OCI-LY3 (cell line): ENCODE data around the gene PCDHA5.
A peak's percentile ranks its signal among the peaks of the same experiment; 100 is the strongest.
"Not testable (repeated sequence)": the region's sequence is repeated elsewhere in the genome, so short reads cannot be mapped to it uniquely, and the experiment has no call there.

ENCODE experiments used
- H2AFZ ChIP-seq: fragments of 200-600, 300-600 bp; shearing (Covaris generic); 2 replicates; pipeline ENCODE4 v1.6.0; 2014; ENCODE audit warnings: antibody characterized with exemption, low read depth, low read length
- H3K27ac ChIP-seq: fragments of 200-600, 300-600 bp; sonication (generic); 2 replicates; pipeline ENCODE4 v1.5.1; 2014; ENCODE audit warnings: mild to moderate bottlenecking, low read length, moderate library complexity, mixed read lengths
- H3K27me3 ChIP-seq: fragments of 200-600, 300-600 bp; sonication (generic); 2 replicates; pipeline ENCODE4 v1.6.1; 2014; ENCODE audit warnings: low read depth, low read length, mixed read lengths
- H3K36me3 ChIP-seq: fragments of 200-600, 300-600 bp; sonication (generic); replicated peaks from 2 replicates; pipeline ENCODE3; 2014; ENCODE audit warnings: low read depth, low read length, mixed read lengths
- H3K4me1 ChIP-seq: fragments of 300-600, 200-600 bp; sonication (generic); 2 replicates; pipeline ENCODE4 v1.6.1; 2014; ENCODE audit warnings: low read length, mixed read lengths
- H3K4me2 ChIP-seq: fragments of 200-600, 300-600 bp; sonication (generic); 2 replicates; pipeline ENCODE4 v1.6.1; 2014; ENCODE audit warnings: low read length, mixed read lengths
- H3K4me3 ChIP-seq: fragments of 300-600, 200-600 bp; sonication (generic); 2 replicates; pipeline ENCODE4 v1.5.1; 2014; ENCODE audit warnings: antibody characterized with exemption, mild to moderate bottlenecking, low read length, moderate library complexity
- H3K79me2 ChIP-seq: fragments of 300-600, 200-600 bp; shearing (Covaris generic); 2 replicates; pipeline ENCODE4 v1.6.1; 2014; ENCODE audit warnings: mild to moderate bottlenecking, low read length, mixed read lengths
- H3K9ac ChIP-seq: fragments of 300-600, 200-600 bp; shearing (Covaris generic); 2 replicates; pipeline ENCODE4 v1.6.0; 2014; ENCODE audit warnings: mild to moderate bottlenecking, low read length, moderate library complexity
- H3K9me3 ChIP-seq: fragments of 200-600, 300-600 bp; shearing (Covaris generic); 2 replicates; pipeline ENCODE4 v1.6.1; 2014; ENCODE audit warnings: low read length, mixed read lengths; ENCODE audit not compliant: insufficient read depth
- H4K20me1 ChIP-seq: fragments of 200-600, 300-600 bp; sonication (generic); 2 replicates; pipeline ENCODE4 v1.6.1; 2016; ENCODE audit warnings: low read length, mixed read lengths; ENCODE audit not compliant: insufficient read depth
- EZH2phosphoT487 ChIP-seq: fragments of 200-600 bp; shearing (Covaris generic); IDR thresholded peaks from 2 replicates; pipeline ENCODE4 v1.6.1; 2018; ENCODE audit warnings: antibody characterized with exemption, mixed run types, low read depth
- TF ChIP-seq, protein P1 (sequence below): fragments of 200-600, 300-600 bp; sonication (generic); IDR thresholded peaks from 2 replicates; pipeline ENCODE4 v1.5.1; 2014; ENCODE audit warnings: antibody characterized with exemption, low read length, low read depth

The PCDHA5 gene

GRCh38 chr5:140833993-140834392 lies 12.6 kb downstream of the PCDHA5 start, which contains the start of gene PCDHA7:
TSS of gene PCDHA7 (plus strand) at chr5:140834269. CDS start at chr5:140834384, 115 bp downstream.
- TF ChIP-seq EZH2phosphoT487: no peak
- TF ChIP-seq, protein P1, sequence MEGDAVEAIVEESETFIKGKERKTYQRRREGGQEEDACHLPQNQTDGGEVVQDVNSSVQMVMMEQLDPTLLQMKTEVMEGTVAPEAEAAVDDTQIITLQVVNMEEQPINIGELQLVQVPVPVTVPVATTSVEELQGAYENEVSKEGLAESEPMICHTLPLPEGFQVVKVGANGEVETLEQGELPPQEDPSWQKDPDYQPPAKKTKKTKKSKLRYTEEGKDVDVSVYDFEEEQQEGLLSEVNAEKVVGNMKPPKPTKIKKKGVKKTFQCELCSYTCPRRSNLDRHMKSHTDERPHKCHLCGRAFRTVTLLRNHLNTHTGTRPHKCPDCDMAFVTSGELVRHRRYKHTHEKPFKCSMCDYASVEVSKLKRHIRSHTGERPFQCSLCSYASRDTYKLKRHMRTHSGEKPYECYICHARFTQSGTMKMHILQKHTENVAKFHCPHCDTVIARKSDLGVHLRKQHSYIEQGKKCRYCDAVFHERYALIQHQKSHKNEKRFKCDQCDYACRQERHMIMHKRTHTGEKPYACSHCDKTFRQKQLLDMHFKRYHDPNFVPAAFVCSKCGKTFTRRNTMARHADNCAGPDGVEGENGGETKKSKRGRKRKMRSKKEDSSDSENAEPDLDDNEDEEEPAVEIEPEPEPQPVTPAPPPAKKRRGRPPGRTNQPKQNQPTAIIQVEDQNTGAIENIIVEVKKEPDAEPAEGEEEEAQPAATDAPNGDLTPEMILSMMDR: 0 out of 2 replicates have a peak, but pooled peaks have one; percentile 9
- Histone ChIP-seq H3K4me3 (no peak within 1 kb of the TSS), H4K20me1 (no peaks in the 10 kb centered on the region), H3K9ac (no peak within 1 kb of the TSS), H3K79me2 (no peaks in the 10 kb centered on the region), H3K9me3 (no peaks in the 10 kb centered on the region), H3K4me1 (no peaks in the 10 kb centered on the region), H3K27me3 (no peaks in the 10 kb centered on the region), H2AFZ (no peak within 1 kb of the TSS), H3K36me3 (no peaks in the 10 kb centered on the region), H3K4me2 (no peak within 1 kb of the TSS), H3K27ac (no peak within 1 kb of the TSS)

DNA sequence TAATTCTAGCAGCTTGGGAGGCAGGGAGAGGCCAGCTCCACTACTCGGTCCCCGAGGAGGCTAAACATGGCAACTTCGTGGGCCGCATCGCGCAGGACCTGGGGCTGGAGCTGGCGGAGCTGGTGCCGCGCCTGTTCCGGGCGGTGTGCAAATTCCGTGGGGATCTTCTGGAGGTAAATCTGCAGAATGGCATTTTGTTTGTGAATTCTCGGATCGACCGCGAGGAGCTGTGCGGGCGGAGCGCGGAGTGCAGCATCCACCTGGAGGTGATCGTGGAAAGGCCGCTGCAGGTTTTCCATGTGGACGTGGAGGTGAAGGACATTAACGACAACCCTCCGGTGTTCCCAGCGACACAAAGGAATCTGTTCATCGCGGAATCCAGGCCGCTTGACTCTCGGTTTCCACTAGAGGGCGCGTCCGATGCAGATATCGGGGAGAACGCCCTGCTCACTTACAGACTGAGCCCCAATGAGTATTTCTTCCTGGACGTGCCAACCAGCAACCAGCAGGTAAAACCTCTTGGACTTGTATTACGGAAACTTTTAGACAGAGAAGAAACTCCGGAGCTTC lies 13.1 kb downstream of the PCDHA5 start:
- H3K9me3 ChIP-seq, H3K4me1 ChIP-seq, H3K36me3 ChIP-seq, H3K27ac ChIP-seq, H2AFZ ChIP-seq, H3K9ac ChIP-seq, H3K4me3 ChIP-seq, H3K27me3 ChIP-seq, H4K20me1 ChIP-seq, H3K79me2 ChIP-seq, H3K4me2 ChIP-seq: not testable (repeated sequence)

GRCh38 chr5:140835622-140836510 lies 14.5 kb downstream of the PCDHA5 start:
- no peaks in the 10 kb centered on the region for H3K9me3 ChIP-seq

DNA sequence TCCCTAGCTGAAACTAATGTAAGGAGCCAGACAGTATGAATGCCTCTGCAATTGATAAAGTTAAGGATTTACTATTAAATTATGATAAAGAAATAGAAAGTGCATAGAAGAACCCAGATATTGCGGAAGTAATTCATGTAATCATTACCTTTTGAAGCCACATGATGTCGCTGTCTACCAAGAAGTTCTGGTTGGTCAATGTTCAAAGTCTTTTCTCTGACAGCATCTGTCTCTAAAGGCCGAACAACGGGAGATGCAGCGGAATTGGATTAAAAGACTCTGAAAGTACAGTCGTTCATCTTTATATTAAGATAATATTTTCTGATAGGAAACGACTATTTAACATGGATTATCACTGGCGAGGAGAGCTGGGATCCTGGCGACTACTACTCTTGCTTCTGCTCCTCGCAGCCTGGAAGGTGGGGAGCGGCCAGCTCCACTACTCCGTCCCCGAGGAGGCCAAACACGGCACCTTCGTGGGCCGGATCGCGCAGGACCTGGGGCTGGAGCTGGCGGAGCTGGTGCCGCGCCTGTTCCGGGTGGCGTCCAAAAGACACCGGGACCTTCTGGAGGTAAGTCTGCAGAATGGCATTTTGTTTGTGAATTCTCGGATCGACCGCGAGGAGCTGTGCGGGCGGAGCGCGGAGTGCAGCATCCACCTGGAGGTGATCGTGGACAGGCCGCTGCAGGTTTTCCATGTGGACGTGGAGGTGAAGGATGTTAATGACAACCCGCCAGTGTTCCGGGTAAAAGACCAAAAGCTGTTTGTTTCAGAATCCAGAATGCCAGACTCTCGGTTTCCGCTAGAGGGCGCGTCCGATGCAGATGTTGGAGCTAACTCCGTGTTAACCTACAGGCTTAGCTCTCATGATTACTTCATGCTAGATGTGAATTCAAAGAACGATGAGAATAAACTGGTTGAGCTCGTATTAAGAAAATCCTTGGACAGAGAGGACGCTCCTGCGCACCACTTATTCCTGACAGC lies 19.9 kb downstream of the PCDHA5 start, which contains the start of gene PCDHA8:
Gene PCDHA8, plus strand, starts transcription at position 210 of the 985 bp plus-strand sequence. Its CDS starts 135 bp downstream, at position 345.
- Histone ChIP-seq H3K4me1 (no peaks in the 10 kb centered on the region), H3K27me3 (no peaks in the 10 kb centered on the region), H3K4me3 (no peak within 1 kb of the TSS), H3K79me2 (no peaks in the 10 kb centered on the region), H3K9me3 (no peaks in the 10 kb centered on the region), H3K36me3 (no peaks in the 10 kb centered on the region), H3K4me2 (no peak within 1 kb of the TSS), H4K20me1 (no peaks in the 10 kb centered on the region), H3K27ac (no peak within 1 kb of the TSS), H2AFZ (no peak within 1 kb of the TSS), H3K9ac (no peak within 1 kb of the TSS)
- no peak for TF ChIP-seq EZH2phosphoT487
- TF ChIP-seq, protein P1: peak; percentile 20

More at GRCh38 chr5:140835622-140836510, 14.5 kb downstream of the PCDHA5 start:
- Histone ChIP-seq H4K20me1 (no peaks in the 10 kb centered on the region), H3K9ac (no peak overlapping the region), H3K4me1 (no peaks in the 10 kb centered on the region), H3K79me2 (no peaks in the 10 kb centered on the region), H3K36me3 (no peaks in the 10 kb centered on the region), H3K4me2 (no peak overlapping the region), H3K27me3 (no peaks in the 10 kb centered on the region), H3K4me3 (no peak overlapping the region), H2AFZ (no peak overlapping the region), H3K27ac (no peak overlapping the region)
- TF ChIP-seq, protein P1: no peak
- no peak for TF ChIP-seq EZH2phosphoT487
